ENCODE data around the gene LGI2.
A peak's percentile ranks its signal among the peaks of the same experiment; 100 is the strongest.

LGI2 gene

DNA sequence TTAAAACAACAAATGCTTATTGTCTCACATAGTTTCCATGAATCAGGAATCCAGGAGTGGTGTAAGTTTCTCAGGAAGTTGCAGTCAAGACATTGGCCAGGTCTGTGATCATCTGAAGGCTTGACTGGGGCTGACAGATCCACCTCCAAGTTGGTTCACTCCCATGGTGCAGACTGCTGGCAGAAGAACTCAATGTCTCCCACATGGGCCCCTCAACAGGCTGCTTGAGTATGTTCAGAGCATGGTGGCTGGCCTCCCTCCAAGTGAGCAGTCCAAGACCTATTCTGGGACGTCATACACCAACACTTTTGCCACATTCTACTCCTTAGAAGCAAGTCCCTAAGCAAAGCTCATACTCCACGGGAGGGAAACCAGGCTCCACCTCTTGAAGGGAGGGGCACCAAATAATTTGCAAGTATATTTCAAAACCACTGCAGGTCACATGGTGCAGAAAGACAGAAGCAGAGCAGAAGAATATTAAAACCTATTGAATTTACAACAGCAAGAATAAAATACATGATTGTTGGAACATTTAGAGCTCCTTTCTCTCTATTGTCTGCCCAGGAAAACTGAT is 35.3 kb downstream of the LGI2 start:
- no peak for DNase-seq (ENCODE audit: low spot score)

DNA sequence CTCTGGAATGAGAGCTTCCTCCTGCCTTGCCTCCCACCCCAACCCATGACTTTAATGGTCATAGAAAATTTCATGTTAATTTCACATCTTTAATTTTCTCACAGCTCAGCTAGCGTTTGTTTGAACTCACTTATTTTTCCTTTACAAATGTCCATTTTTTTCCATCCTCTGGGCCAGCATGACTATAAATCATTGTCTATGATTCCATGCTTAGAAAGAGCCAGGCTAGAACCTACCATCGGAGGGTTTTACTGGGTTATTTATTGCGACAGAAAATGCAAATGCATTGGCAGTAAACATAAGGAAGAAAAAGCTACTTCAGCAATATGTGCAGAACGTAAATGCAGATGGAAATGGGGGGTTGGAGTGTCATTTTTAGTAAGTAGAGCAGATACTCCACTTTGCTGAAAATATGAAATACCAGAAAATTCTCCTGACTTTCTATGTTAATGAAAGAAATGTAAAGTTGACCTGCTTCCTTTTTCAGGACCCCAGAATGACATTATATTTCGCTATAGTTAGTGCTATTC is 37.1 kb downstream of the LGI2 start:
- no peak for DNase-seq (ENCODE audit: low spot score)

DNA sequence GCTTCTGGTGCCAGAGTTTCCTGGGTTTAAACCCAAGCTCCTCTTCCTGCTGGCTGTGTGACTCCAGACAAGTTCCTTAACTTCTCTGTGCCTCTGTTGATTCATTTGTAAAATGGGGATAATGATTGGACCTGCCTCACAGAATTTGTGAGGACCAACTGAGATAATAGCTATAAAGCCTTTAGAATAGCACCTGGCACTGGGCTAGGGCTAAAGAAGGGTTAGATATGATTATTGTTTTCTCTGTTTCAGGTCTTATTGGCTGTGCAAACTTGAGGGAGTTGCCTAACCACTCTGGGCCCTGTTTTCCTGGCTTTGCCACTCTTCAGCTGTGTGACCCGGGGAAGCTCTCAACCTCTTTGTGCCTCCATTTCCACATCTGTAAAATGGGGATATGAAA is 37.8 kb downstream of the LGI2 start:
- DNase-seq (ENCODE audit: low spot score) = no peak

DNA sequence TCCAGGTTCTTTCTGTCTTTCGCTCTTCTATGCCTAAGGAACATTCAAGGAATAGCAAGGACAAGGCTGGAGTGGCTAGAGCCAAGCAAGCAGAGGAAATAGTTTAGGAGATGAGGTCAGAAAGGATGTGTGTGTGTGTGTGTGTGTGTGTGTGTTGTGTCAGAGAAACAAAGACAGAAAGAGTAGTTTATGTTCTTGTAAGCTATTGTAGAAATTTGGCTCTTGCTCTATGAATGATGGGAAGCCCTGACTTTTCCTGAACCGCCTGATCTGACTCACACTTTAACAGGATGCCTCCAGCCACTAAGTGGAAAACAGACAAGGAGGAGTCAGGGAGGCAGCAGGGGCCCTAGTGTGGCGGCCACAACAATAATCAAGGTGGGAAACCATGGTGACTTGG is 39.7 kb downstream of the LGI2 start:
- peak; percentile 51 for DNase-seq (ENCODE audit: low spot score)

DNA sequence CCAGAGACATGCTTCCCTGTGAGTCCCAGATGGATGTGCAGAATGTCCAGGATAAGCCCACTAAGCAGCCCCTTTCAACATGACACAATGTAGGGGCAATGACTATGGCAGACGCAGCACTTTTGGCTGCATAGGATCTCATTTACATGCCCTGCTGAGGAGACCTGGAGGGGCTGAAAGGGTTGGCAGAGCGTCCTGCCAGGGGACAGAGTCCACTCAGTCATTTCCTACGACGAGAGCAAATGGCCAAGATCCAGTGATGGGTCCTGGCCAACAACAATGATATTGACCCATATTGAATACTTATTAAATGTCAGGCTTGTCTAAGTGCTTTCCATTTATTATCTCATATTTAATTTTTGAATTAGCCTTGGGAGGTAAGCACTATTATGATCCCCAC is 41.4 kb downstream of the LGI2 start:
- no peak for DNase-seq (ENCODE audit: low spot score)

DNA sequence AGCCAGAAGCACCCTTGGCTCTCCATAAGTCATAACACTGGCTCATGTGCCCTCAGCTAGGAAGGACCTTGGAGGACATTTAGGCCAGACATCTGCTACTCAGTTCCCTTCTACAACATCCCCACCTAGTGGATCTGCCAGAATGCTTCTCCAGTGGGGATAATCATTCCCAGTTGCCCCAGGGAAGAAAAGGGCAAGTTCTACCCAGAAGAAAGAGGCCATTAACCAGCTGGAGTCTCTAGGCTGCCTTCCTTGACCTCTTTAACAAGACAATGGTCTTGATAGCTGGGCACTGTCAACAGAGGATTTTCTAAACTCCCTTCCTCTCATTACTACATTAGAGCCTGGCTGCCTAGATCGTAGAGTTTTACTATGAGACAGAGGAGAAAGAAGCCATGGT is 42.0 kb downstream of the LGI2 start:
- DNase-seq (ENCODE audit: low spot score) = peak; percentile 75

DNA sequence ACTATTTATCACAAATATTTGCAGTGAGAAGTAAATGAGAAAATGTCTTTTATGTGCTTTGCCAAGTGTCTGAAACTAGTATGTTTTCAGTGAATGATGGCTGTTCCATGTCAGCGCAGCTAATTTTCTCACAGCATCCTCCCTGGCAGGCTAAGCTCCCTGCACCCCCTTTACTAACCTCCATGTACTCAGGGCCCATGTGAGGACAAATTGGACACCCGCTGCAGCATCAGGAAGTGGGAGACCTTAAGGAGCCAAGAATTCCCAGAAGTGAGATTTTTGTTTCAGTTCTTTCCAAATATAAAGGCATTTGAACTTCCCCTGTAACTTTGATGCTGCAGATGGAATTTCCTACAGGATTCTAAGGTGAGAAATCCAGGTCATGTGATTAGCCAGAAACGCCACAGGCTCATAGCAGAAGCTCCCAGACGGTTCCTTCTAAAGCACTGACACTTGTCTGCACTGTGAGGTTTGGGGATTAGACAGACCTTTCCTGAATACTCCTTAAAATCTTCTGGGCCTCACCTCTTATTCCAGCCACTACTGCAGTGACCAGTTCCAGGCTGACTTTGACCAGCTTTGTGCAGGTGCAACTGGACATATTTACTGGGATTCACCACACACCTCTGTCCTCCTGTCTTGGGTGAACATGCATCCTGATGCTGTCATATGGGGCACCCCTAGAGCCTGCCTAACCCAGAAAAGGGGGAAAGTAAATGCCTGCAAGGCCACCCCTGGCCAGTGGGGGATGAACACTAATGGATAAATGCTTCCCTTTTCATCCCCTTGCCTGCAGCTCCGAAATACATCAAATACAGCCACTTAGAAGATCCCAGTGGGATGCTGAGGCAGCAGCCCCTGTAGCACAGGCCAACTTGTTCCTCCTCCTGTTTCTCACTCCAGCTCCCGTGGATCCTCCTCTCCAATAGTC is 45.9 kb downstream of the LGI2 start:
- no peak for DNase-seq (ENCODE audit: low spot score)

DNA sequence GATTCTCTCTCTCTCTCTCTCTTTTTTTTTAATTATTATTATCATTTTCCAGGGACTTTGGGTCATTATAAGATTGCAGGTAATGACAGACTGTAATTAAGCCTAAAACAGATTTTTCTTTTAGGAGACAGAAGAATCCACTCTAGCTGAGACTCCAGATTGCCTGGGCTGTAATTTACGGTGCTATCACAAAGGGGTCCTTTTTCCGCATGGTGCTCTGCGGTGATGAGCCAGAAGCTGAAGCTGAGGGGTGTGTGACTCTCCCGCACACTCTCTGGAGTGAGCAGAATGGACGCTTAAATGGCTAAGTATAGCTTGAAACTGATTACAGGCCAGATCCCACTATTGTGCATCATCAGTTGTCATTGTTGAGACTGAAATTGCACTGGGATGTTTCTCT is 50.0 kb downstream of the LGI2 start:
- no peak for DNase-seq (ENCODE audit: low spot score)

DNA sequence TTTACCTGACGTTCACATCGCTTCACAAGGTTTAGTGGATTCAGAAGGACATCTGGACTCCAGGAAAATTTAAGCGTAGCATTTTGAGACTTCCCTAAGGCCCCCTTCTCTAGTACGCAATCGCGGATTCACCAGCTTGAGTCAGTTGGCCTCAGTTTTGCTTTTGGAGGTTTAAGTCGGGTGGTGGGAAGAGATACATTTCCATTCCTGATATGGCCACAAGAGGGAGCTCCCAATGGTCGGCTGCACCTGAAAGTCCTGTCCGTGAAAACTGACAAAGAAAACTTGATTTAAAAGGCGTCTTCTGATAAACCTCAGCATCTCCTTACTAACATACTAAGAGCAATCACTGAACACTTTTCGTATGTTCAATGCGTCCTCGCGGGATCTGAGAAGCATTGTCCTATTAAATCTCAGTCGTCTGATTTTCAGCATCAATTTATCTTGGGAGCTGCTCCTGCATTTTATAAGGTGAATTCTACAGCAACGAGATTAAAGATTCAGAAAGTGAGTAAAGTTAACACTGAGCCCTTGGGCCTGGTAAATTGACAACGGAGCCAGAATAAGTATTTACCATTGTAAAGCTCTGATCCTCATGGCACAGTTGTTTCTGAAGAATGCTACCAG is 50.6 kb downstream of the LGI2 start:
- DNase-seq (ENCODE audit: low spot score) = peak; percentile 76

DNA sequence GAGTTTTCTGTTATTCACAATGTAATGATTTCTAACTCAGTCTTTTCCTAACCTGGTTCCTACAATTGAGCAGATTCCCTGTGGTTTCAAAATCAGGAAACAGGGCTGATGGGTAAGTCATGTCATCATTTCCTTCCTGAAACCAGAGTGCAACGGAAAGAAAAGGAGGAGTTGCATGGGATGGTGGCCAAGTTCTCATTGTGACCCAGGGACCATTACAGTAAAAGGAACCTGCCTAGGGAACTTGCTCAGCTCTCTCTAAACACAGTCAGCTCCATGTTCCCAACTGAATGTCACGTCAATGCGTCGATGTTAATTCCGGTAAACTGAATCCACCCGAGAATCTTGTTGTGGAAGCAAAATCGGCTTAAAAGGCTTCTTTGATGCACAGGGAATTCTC is 51.2 kb downstream of the LGI2 start:
- DNase-seq (ENCODE audit: low spot score) = peak; percentile 39

DNA sequence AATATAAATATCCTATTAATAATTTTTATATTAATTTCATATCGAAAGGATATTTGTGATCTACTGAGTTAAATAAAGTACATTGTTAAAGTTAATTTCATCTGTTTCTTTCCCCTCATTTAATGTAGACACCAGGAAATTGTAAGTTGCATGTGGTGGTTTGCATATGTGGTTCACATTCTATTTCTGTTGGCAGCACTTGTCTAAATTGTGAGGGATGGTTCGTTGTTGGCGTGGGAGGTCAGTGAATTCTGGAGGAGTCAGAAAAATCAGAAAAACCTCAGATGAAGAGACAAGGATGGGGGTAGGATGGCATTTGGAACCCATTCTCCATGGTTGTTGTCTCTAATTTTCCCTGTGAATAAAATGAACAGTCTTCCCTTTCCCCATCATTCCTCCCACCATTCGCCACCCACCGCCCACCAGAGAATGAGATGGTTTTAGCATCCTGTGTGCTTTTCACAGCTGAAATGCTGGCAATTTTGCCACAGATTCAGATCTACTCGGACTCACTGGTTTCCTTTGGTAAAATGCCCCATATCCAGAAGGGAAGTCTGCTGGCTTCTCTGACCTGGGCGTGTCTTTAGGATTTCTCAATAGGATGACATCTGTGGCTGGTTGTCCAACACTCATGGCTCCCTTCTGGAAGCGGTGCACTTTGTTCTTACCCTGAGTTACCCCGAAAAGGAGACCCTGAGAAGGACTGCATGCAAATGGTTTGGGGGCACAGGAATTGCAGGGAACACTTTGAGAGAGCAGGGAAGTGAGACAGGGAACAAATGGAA is 52.3 kb downstream of the LGI2 start:
- peak; percentile 10 for DNase-seq (ENCODE audit: low spot score)

DNA sequence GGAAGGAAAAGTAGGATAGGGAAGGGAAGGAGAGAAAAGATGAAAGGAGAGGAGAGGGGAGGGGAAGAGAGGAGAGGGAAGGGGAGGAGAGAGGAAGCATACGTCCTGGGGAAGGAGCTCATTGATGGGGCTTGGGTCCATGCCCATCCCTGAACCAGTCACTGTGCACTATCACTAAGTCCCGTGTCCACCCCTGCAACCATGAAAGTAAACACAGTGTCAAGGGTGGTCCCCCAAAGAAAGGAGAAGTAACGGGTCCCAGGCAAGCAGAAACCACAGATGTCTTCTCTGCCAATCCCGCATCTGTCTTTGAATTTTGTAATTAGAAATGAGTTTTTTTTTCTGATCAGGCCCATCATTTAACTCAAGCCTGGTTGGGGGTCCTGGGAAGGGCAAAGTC is 55.2 kb downstream of the LGI2 start:
- no peak for DNase-seq (ENCODE audit: low spot score)

DNA sequence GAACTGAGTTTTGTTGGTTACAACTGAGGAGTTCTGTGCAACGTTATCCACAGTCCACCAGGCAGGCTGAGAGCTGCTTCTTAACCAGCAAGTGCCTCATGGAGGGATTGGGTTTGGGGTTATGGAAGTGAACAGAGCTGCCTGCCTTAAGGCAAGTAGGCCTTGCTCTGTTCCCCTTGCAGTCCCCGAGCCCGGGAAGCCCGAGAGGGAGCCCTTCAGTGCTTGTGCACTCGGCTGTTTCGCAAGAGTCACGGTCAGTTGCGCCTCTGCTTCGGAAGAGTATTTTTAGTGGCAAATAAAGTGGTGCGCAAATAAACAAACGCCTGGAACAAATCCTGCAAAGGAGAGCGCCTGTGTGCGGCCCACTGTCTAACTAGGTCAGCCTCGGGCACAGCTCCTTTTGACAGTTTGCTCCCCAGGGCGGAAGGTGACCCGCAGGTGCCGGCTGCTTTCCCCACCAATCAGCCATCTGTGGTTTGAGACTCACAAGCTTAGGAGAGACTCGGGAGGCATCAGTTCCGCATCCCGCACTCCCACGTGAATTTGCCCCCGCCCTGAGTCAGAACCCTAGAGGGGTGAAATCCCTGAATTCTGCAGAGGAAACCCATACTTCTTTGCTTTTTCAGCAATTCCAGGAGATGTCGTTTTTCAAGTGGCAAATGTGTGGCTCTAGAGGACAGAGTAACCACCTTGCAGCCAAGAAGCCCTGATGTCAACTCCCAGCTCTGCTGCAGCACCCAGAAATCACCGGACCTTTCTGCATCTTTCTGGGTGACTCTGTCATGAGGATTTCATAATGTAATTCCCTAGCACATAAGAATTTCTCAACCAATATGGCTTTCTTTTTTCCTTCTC is 56.8 kb downstream of the LGI2 start:
- no peak for DNase-seq (ENCODE audit: low spot score)

DNA sequence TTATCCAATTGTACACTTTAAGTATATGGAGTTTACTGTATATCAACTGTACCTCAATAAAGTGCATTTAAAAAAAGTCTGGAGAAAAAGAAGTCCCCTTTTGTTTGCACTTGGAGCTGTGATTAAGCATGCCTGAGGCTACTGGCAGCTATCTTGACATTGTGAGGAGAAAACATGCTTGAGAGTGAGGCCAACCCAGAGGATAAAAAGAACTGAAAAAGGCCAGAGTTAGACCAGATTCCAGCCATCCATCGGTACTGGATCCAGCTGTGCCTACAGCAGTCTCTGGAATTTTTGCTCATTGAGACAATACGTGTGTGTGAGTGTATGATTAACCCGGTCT is 57.4 kb downstream of the LGI2 start:
- peak; percentile 41 for DNase-seq (ENCODE audit: low spot score)

DNA sequence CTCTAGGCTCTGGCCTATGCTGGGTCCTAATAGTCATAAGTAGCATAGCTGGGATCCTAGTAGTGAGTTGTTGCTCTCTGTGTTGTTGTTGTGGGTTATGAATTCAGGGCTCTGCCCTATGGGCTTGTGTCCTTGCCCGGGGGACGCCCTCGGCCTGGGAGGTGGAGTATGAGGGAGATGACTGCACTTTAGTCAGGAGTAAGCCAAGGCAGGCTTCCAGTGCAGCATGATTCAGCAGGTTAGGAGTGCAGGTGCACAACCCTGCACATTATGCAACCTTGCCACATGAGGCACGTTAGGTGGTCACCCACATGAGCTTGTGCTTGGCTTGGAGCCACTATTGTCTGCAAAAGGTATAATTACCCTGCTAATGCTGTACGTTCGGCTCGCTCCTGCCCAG is 59.6 kb downstream of the LGI2 start:
- no peak for DNase-seq (ENCODE audit: low spot score)

DNA sequence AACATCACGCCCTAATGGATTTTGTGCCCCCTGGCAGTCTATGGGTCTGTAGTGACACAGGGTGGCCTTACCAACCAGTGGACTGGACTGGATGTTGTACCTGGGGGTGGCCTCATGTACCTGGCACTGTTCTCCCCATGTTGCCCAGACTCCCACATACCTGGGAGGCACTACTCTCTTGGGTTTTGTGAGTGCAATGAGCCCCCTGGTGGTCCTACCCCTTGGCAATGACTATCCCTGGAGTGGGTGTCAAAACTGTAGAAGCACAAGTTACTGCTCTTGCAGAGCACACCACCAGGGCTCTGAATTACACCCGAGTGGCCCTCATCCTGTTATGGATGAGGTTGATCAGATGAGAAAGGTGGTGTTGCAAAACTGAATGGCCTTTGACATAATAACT is 60.1 kb downstream of the LGI2 start:
- DNase-seq (ENCODE audit: low spot score) = no peak

DNA sequence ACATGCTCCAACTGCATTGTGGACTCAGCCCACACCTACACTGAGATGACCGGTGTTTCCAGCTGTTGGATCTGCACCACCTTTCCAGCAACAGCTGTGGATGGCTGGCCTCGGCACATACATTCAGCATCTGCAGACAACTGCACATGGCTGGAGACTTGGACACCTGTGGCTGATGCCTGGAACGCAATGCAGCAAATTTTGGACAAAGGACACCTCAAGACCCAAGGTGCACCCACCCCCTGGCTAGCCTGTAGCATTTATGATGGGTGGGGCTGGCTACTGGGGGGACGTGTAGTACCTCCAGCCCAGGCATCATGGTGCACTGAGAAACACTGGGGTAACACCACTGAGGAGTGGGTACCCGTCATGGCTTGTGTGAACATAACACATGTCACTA is 60.6 kb downstream of the LGI2 start:
- no peak for DNase-seq (ENCODE audit: low spot score)

DNA sequence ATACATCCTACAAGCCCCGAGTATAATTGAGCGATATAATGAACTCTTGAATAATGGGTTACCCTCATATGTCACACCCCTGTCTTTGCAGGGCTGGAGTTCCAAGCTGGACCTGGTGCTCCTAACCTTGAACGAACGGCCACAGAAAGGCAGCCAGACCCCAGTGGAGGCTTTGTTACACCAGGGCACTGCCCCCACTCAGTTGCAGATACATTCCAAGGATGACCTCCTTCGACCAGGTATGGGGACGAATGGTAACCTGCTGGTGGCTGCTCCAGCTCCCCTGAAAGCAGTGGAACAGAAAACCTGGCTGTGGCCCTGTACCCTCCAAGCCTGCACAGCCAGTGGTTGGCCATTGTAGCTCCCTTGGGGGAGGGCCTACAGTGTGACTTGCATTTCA is 61.3 kb downstream of the LGI2 start:
- DNase-seq (ENCODE audit: low spot score) = no peak

DNA sequence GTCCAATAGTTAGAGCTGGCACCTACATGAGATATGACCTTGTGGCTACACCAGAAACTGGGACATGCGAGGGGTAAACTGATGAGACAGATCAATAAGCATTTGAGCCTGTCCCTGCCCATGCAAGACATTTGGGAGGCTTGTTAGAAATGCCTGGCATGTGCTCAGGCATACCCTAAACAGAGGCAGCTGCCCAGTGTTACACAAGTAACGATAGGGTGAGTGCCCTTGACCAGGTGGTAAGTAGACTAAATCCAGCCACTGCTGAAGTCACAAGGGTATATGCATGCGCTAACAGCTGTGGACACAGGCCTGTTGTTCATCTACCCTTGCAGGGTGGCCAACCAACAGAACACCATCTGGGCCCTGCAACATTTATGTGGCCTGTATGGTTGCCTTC is 61.8 kb downstream of the LGI2 start:
- DNase-seq (ENCODE audit: low spot score) = no peak

DNA sequence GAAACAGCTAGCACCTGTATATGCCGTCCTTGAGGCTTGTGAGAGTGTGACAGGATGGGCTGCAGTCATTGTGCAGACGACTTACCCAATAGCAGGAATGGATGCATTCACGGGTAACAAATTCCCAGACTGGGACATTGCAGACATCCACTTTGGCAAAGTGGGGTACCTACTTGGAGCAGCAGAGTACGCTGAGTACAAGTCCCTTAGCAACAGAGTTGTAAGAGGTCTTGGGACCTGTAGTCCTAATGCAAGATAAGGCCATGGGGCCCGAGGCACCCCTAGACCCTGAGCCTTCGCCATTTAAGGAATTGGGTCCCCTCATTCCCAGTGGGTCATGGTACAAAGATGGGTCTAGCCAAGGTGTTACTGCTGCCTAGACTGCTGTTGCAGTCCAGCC is 62.5 kb downstream of the LGI2 start:
- no peak for DNase-seq (ENCODE audit: low spot score)

DNA sequence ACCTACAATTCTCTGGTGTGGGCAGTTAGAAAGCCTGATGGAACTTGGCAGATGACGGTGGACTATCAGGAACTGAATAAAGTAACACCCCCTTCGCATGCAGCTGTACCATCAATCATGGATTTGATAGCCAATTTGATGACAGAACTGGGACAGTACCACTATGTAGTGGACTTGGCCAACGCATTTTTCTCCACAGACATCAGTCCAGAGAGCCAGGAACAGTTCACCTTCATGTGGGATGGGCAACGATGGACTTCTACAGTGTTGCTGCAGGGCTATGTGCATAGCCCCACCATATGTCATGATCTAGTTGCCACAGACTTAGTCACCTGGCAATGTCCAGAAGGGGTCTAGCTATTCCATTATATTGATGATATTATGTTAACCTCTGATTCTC is 63.4 kb downstream of the LGI2 start:
- no peak for DNase-seq (ENCODE audit: low spot score)

Measured in AG08395 (cell line).